H1 (cell line): ENCODE measurements around the gene UMAD1. TPM values are rescaled to one million over a fixed set of nuclear protein-coding genes. Genes with fewer than 3 reads are reported as not detected.

Source experiments
- CTCF ChIA-PET: fragments of 300-600 bp; sonication (Branson Sonifier 250); formaldehyde crosslinking; loops from one replicate; lab custom pipeline; 2021; ENCODE audit not compliant: partially characterized antibody; lab: Charles Lee
- POLR2A ChIA-PET: fragments of 300-600 bp; sonication (Branson Sonifier 250); formaldehyde crosslinking; loops from one replicate; lab custom pipeline; 2021; ENCODE audit warnings: inconsistent platforms; ENCODE audit not compliant: partially characterized antibody; lab: Charles Lee
- DNase-seq, 2 experiments: peaks; one replicate each; pipeline versions ENCODE4 v3.0.0 to v3.0.0-alpha.2; 2010 to 2022; ENCODE audit warnings: low spot score in 2 of 2, low read depth in 1 of 2, mixed read lengths in 1 of 2
- FAIRE-seq: peaks from 2 replicates; lab custom pipeline; 2011; peaks lifted over from hg19 to GRCh38; lab: Jason Lieb, UNC
- H2AFZ ChIP-seq: 2 replicates; pipeline ENCODE4 v1.8.1; 2012; ENCODE audit warnings: low read length, inconsistent platforms
- H2AK5ac ChIP-seq: 2 replicates; pipeline ENCODE4 v1.6.1; 2013; ENCODE audit warnings: low read depth, low read length
- H2BK120ac ChIP-seq: replicated peaks from 2 replicates; pipeline ENCODE3; 2013; ENCODE audit warnings: low read depth, low read length, inconsistent platforms
- H2BK12ac ChIP-seq: 2 replicates; pipeline ENCODE4 v1.6.1; 2013; ENCODE audit warnings: low read depth, low read length
- H2BK15ac ChIP-seq: 2 replicates; pipeline ENCODE4 v1.6.1; 2013; ENCODE audit warnings: low read length
- H2BK20ac ChIP-seq: 2 replicates; pipeline ENCODE4 v1.6.1; 2013; ENCODE audit warnings: low read length
- H2BK5ac ChIP-seq: 2 replicates; pipeline ENCODE4 v1.6.1; 2013; ENCODE audit warnings: low read depth, low read length
- H3K14ac ChIP-seq: 2 replicates; pipeline ENCODE4 v1.6.1; 2013; ENCODE audit warnings: inconsistent platforms; ENCODE audit not compliant: insufficient read length
- H3K18ac ChIP-seq: 2 replicates; pipeline ENCODE4 v1.6.1; 2013; ENCODE audit warnings: low read length; ENCODE audit errors: extremely low read depth
- H3K23ac ChIP-seq: 2 replicates; pipeline ENCODE4 v1.6.1; 2013; ENCODE audit warnings: inconsistent platforms; ENCODE audit not compliant: insufficient read length
- H3K23me2 ChIP-seq: 2 replicates; pipeline ENCODE4 v1.6.1; 2013; ENCODE audit warnings: low read depth, low read length
- H3K27ac ChIP-seq: 2 replicates; pipeline ENCODE4 v1.6.1; 2011; ENCODE audit warnings: low read depth, low read length, inconsistent platforms
- H3K27me3 ChIP-seq, 4 experiments: replicated peaks in 1 of 4; 1 replicate in 1 of 4; 2 replicates in 3 of 4; pipeline versions ENCODE4 v1.6.1 to v1.8.1; 2011 to 2013; ENCODE audit warnings: low read length in 3 of 4, mild to moderate bottlenecking in 3 of 4, inconsistent platforms in 2 of 4, mixed read lengths in 2 of 4, moderate library complexity in 1 of 4; ENCODE audit not compliant: control insufficient read depth in 3 of 4, insufficient read depth in 3 of 4; ENCODE audit errors: extremely low read depth in 1 of 4
- H3K36me3 ChIP-seq, 4 experiments: 2 replicates each; pipeline versions ENCODE4 v1.6.1 to v1.8.1; 2011 to 2013; ENCODE audit warnings: mild to moderate bottlenecking in 4 of 4, low read length in 3 of 4, moderate library complexity in 2 of 4, control low read depth in 1 of 4, inconsistent platforms in 1 of 4; ENCODE audit not compliant: insufficient read depth in 4 of 4, control insufficient read depth in 2 of 4
- H3K4ac ChIP-seq: replicated peaks from 2 replicates; pipeline ENCODE3; 2013; ENCODE audit warnings: low read length, low read depth, mixed read lengths, inconsistent platforms; ENCODE audit not compliant: insufficient read length
- H3K4me1 ChIP-seq, 4 experiments: replicated peaks in 1 of 4; 1 replicate in 1 of 4; 2 replicates in 3 of 4; pipeline versions ENCODE4 v1.6.1 to v1.8.1; 2011 to 2013; ENCODE audit warnings: low read length in 3 of 4, inconsistent platforms in 2 of 4, mixed read lengths in 1 of 4; ENCODE audit not compliant: insufficient read depth in 4 of 4, control insufficient read depth in 3 of 4
- H3K4me2 ChIP-seq, 2 experiments: 2 replicates each; pipeline versions ENCODE4 v1.6.1 to v1.8.1; 2011 to 2013; ENCODE audit warnings: low read depth in 2 of 2, low read length in 2 of 2, control low read depth in 1 of 2, inconsistent platforms in 1 of 2, mild to moderate bottlenecking in 1 of 2; ENCODE audit not compliant: insufficient read depth in 1 of 2
- H3K4me3 ChIP-seq, 4 experiments: fragments of 200-600, 300-600 bp in 1 of 4; sonication (generic), shearing (Covaris generic), sonication (Bioruptor Twin) in 1 of 4; 2 replicates each; pipeline versions ENCODE4 v1.5.1 to v1.8.1; 2011 to 2016; ENCODE audit warnings: low read length in 4 of 4, low read depth in 3 of 4, control low read depth in 2 of 4, inconsistent platforms in 2 of 4, mild to moderate bottlenecking in 2 of 4, mixed read lengths in 1 of 4, moderate library complexity in 1 of 4; ENCODE audit not compliant: insufficient read depth in 2 of 4; ENCODE audit errors: extremely low read depth in 1 of 4
- H3K56ac ChIP-seq: replicated peaks from 2 replicates; pipeline ENCODE3; 2013; ENCODE audit warnings: low read depth, mild to moderate bottlenecking, mixed read lengths, low read length, inconsistent platforms; ENCODE audit not compliant: insufficient read length
- H3K79me1 ChIP-seq: 2 replicates; pipeline ENCODE4 v1.6.1; 2013; ENCODE audit warnings: low read depth, low read length, control low read depth
- H3K79me2 ChIP-seq, 2 experiments: 2 replicates each; pipeline versions ENCODE4 v1.6.1 to v1.8.1; 2012 to 2013; ENCODE audit warnings: low read length in 2 of 2, mild to moderate bottlenecking in 2 of 2, inconsistent platforms in 1 of 2; ENCODE audit not compliant: insufficient read depth in 2 of 2, control insufficient read depth in 1 of 2
- H3K9ac ChIP-seq, 4 experiments: replicated peaks in 1 of 4; 1 replicate in 1 of 4; 2 replicates in 3 of 4; pipeline versions ENCODE4 v1.6.1 to v1.8.1; 2011 to 2013; ENCODE audit warnings: low read depth in 3 of 4, low read length in 3 of 4, control low read depth in 2 of 4, mild to moderate bottlenecking in 2 of 4, moderate library complexity in 2 of 4, inconsistent platforms in 1 of 4; ENCODE audit errors: extremely low read depth in 1 of 4
- H3K9me3 ChIP-seq, 2 experiments: 2 replicates each; pipeline versions ENCODE4 v1.6.1 to v1.8.1; 2012 to 2013; ENCODE audit warnings: mild to moderate bottlenecking in 2 of 2, moderate library complexity in 2 of 2, control low read depth in 1 of 2, inconsistent platforms in 1 of 2, low read depth in 1 of 2, low read length in 1 of 2, mixed read lengths in 1 of 2; ENCODE audit not compliant: insufficient read depth in 2 of 2
- H4K20me1 ChIP-seq, 2 experiments: replicated peaks in 1 of 2; 2 replicates each; pipeline versions ENCODE3 to v1.8.1; 2011 to 2013; ENCODE audit warnings: inconsistent platforms in 2 of 2, low read length in 2 of 2, mild to moderate bottlenecking in 1 of 2; ENCODE audit not compliant: insufficient read depth in 2 of 2, control insufficient read depth in 1 of 2
- H4K5ac ChIP-seq: 2 replicates; pipeline ENCODE4 v1.6.1; 2013; ENCODE audit warnings: low read length, low read depth, mixed read lengths, inconsistent platforms; ENCODE audit not compliant: insufficient read length
- H4K8ac ChIP-seq: 2 replicates; pipeline ENCODE4 v1.8.0; 2013; ENCODE audit warnings: mild to moderate bottlenecking, moderate library complexity, low read length, inconsistent platforms; ENCODE audit not compliant: insufficient read depth; ENCODE audit errors: extremely low read depth
- H4K91ac ChIP-seq: replicated peaks from 2 replicates; pipeline ENCODE3; 2013; ENCODE audit warnings: low read length, mixed read lengths, inconsistent platforms; ENCODE audit not compliant: insufficient read length
- GTF2F1 ChIP-seq: IDR thresholded peaks from 2 replicates; pipeline ENCODE4 v1.6.1; 2012; ENCODE audit warnings: low read depth, low read length, improper control_type of control experiment, borderline replicate concordance
- JUN ChIP-seq: IDR thresholded peaks from 2 replicates; pipeline ENCODE4 v1.6.1; 2011; ENCODE audit warnings: low read depth, mild to moderate bottlenecking, improper control_type of control experiment, low read length
- KDM1A ChIP-seq: fragments of 200-600, 300-600 bp; sonication (generic); IDR thresholded peaks from 2 replicates; pipeline ENCODE4 v1.7.1; 2016; ENCODE audit warnings: mild to moderate bottlenecking, low read length, borderline replicate concordance
- MAFK ChIP-seq: IDR thresholded peaks from 2 replicates; pipeline ENCODE4 v1.6.1; 2012; ENCODE audit warnings: low read depth, mild to moderate bottlenecking, improper control_type of control experiment, low read length
- RBBP5 ChIP-seq: IDR thresholded peaks from 2 replicates; pipeline ENCODE4 v1.7.1; 2012; ENCODE audit warnings: low read depth, mild to moderate bottlenecking, inconsistent platforms, low read length, moderate library complexity, borderline replicate concordance
- RFX5 ChIP-seq: IDR thresholded peaks from 2 replicates; pipeline ENCODE4 v1.6.1; 2011; ENCODE audit warnings: low read depth, low read length, improper control_type of control experiment, borderline replicate concordance
- SAP30 ChIP-seq: fragments of 300-600 bp; sonication (generic); IDR thresholded peaks from 2 replicates; pipeline ENCODE4 v1.7.1; 2012; ENCODE audit warnings: low read length, moderate library complexity, mild to moderate bottlenecking, inconsistent platforms; ENCODE audit not compliant: insufficient read depth, insufficient replicate concordance
- SP1 ChIP-seq: IDR thresholded peaks from 2 replicates; pipeline ENCODE4 v1.6.1; 2011; ENCODE audit warnings: low read depth, low read length
- SRF ChIP-seq: IDR thresholded peaks from 2 replicates; pipeline ENCODE4 v1.6.1; 2011; ENCODE audit warnings: mild to moderate bottlenecking, low read depth, low read length, moderate library complexity
- SUZ12 ChIP-seq: fragments of 200-600 bp; sonication (generic); IDR thresholded peaks from 2 replicates; pipeline ENCODE4 v1.6.1; 2012; ENCODE audit warnings: mild to moderate bottlenecking, inconsistent platforms, low read length, moderate library complexity, mixed read lengths
- TBP ChIP-seq: IDR thresholded peaks from 2 replicates; pipeline ENCODE4 v1.6.1; 2011; ENCODE audit warnings: low read depth, low read length, improper control_type of control experiment
- YY1 ChIP-seq: IDR thresholded peaks from 2 replicates; pipeline ENCODE4 v1.6.1; 2011; ENCODE audit warnings: low read depth, mild to moderate bottlenecking, low read length
- WGBS, 2 experiments: shearing (Covaris generic) in 1 of 2; methylation state at CpG; one replicate each; pipeline versions ENCODE4 v1.1.6 to v1.1.7; 2013 to 2015; ENCODE audit warnings: low lambda C conversion rate in 2 of 2, mixed read lengths in 2 of 2, inconsistent platforms in 1 of 2, low coverage in 1 of 2, missing lambda C conversion rate in 1 of 2; ENCODE audit not compliant: insufficient replicate concordance in 2 of 2, insufficient coverage in 1 of 2, insufficient read length in 1 of 2; ENCODE audit errors: extremely low coverage in 1 of 2, missing lambda C conversion rate in 1 of 2; 5-methylcytosine and 5-hydroxymethylcytosine counted together
- polyA plus RNA-seq, 7 experiments: library from polyadenylated mRNA; depleted of rRNA in 3 of 7; stranded (reverse) in 5 of 7; unstranded in 2 of 7; fragments of >200 nt in 5 of 7; fragments of 200-250 nt in 2 of 7; gene quantifications; 1 replicate in 5 of 7; 2 replicates in 1 of 7; 4 replicates in 1 of 7; pipeline versions ENCODE4 v1.2.1 to v1.2.3, GENCODE V29; 2011 to 2013; ENCODE audit warnings: missing spikeins in 2 of 7, mixed read lengths in 2 of 7
- total RNA-seq: library from RNA; stranded (reverse); fragmentation: NEBNext Ultra II Directional; extraction: Animal tissue kit (Norgen Biotek cat#: 25700); gene quantifications from 2 replicates; pipeline ENCODE4 v1.2.1, GENCODE V29; 2021
- TF ChIP-seq, protein P1 (sequence below): IDR thresholded peaks from 2 replicates; pipeline ENCODE4 v1.6.1; 2012; ENCODE audit warnings: inconsistent platforms

Gene UMAD1
- total and polyA plus RNA-seq, 2 of the 8 experiments (the other 6 are each of a cell fraction or from before 2014, with no cell fraction given), result 10.4 to 12.3 TPM

DNA sequence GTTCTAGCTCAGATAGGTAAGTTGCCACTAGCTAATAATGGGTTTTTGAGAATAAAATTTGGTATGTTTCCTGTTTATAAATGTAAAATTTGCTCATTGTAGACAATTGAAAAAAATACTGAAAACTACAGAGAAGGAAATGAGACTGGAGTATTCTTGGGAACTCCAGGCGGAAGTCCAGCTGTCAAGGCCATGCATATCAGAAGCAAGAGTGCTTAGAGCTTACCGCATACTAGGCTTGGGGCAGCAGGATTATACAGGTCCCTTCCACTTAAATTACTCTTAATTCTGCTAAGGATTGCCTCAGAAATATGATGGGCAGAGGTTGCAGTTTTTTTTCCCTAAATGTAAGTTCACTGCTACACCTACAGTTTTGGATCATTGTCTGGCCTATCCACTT is 26.6 kb downstream of the UMAD1 start:
- H3K4me1 ChIP-seq, result no peaks in the 10 kb centered on the region; a peak in 1 of 7 replicates
- no peak overlapping the region for H3K4ac ChIP-seq
- no peak overlapping the region for H2BK5ac ChIP-seq
- H2AFZ ChIP-seq, result no peak overlapping the region
- no peak overlapping the region for H3K18ac ChIP-seq
- POLR2A ChIA-PET, result interaction anchor here (0.7 kb wide), 1 partner anchor 55 kb away, joined by 3 read pairs; no protein-coding TSS in a partner anchor
- H3K79me2 ChIP-seq, result no peaks in the 10 kb centered on the region; a peak in 1 of 4 replicates
- no peak for DNase-seq
- 90% methylated on average over 2 of the region's 2 CpGs; no CpG with 5 or more reads in 1 of the 2 experiments for WGBS, 2 experiments
- no peaks in the 10 kb centered on the region for H3K27me3 ChIP-seq
- no peak overlapping the region for H3K23ac ChIP-seq
- CTCF ChIA-PET, result interaction anchor here (0.6 to 2.5 kb wide), 7 partner anchors 14 to 1839 kb away, joined by 3 to 6 read pairs (median 3); no protein-coding TSS in a partner anchor
- H2BK120ac ChIP-seq, result no peak overlapping the region
- no peak overlapping the region for H2BK20ac ChIP-seq
- H3K27ac ChIP-seq, result no peak overlapping the region
- no peak overlapping the region for H2BK12ac ChIP-seq
- no peak overlapping the region for H4K91ac ChIP-seq
- no peak for FAIRE-seq
- H3K4me3 ChIP-seq, result no peak overlapping the region
- H3K9me3 ChIP-seq, result no peaks in the 10 kb centered on the region
- no peak overlapping the region for H3K56ac ChIP-seq
- H3K9ac ChIP-seq, result no peak overlapping the region
- no peaks in the 10 kb centered on the region for H3K79me1 ChIP-seq
- H4K20me1 ChIP-seq, result no peaks in the 10 kb centered on the region
- H3K4me2 ChIP-seq, result no peak overlapping the region
- no peak overlapping the region for H2BK15ac ChIP-seq
- no peaks in the 10 kb centered on the region for H3K23me2 ChIP-seq
- H3K36me3 ChIP-seq, result no peaks in the 10 kb centered on the region
- no peak overlapping the region for H3K14ac ChIP-seq
- no peak overlapping the region for H4K5ac ChIP-seq
- H4K8ac ChIP-seq, result no peak overlapping the region
- no peak overlapping the region for H2AK5ac ChIP-seq
- TF ChIP-seq KDM1A (no peak), SRF (no peak), MAFK (no peak), JUN (no peak), SAP30 (no peak), SUZ12 (no peak), SP1 (no peak), YY1 (no peak), TBP (no peak), GTF2F1 (no peak), RBBP5 (no peak), RFX5 (no peak)
- TF ChIP-seq, protein P1, sequence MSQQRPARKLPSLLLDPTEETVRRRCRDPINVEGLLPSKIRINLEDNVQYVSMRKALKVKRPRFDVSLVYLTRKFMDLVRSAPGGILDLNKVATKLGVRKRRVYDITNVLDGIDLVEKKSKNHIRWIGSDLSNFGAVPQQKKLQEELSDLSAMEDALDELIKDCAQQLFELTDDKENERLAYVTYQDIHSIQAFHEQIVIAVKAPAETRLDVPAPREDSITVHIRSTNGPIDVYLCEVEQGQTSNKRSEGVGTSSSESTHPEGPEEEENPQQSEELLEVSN, result no peak
